KMS-11 (cell line): ENCODE results near the gene PCCB.
"Not testable (repeated sequence)": the region's sequence is repeated elsewhere in the genome, so short reads cannot be mapped to it uniquely, and the experiment has no call there.

Experiments used
- H2AFZ ChIP-seq: fragments of 200-600 bp; sonication (generic); 2 replicates; pipeline ENCODE4 v1.6.1; 2016; ENCODE audit warnings: antibody characterized with exemption, mixed run types, low read depth
- H3K27ac ChIP-seq: fragments of 200-600 bp; sonication (generic); 2 replicates; pipeline ENCODE4 v1.6.1; 2016; ENCODE audit warnings: mild to moderate bottlenecking, mixed run types
- H3K27me3 ChIP-seq: fragments of 200-600 bp; sonication (generic); 2 replicates; pipeline ENCODE4 v1.6.1; 2017; ENCODE audit warnings: mild to moderate bottlenecking, low read depth, mixed run types, moderate library complexity; ENCODE audit not compliant: insufficient read depth
- H3K36me3 ChIP-seq: fragments of 200-600 bp; sonication (generic); 2 replicates; pipeline ENCODE4 v1.6.1; 2017; ENCODE audit warnings: mild to moderate bottlenecking, mixed run types; ENCODE audit not compliant: insufficient read depth
- H3K4me1 ChIP-seq: fragments of 200-600 bp; sonication (generic); 2 replicates; pipeline ENCODE4 v1.6.1; 2016; ENCODE audit warnings: mild to moderate bottlenecking, low read depth, mixed run types; ENCODE audit not compliant: poor library complexity, severe bottlenecking
- H3K4me2 ChIP-seq: fragments of 200-600 bp; sonication (generic); 2 replicates; pipeline ENCODE4 v1.7.0; 2016; ENCODE audit warnings: mild to moderate bottlenecking, mixed run types
- H3K4me3 ChIP-seq: fragments of 200-600 bp; sonication (generic); IDR thresholded peaks from 2 replicates; pipeline ENCODE4 v1.6.1; 2017; ENCODE audit warnings: low read depth, low read length, mixed read lengths; ENCODE audit not compliant: insufficient read depth
- H3K79me2 ChIP-seq: fragments of 200-600 bp; sonication (generic); 2 replicates; pipeline ENCODE4 v1.6.1; 2016; ENCODE audit warnings: low read depth, mixed run types; ENCODE audit not compliant: insufficient read depth
- H3K9ac ChIP-seq: fragments of 200-600 bp; sonication (generic); 2 replicates; pipeline ENCODE4 v1.6.1; 2016; ENCODE audit warnings: mild to moderate bottlenecking, mixed run types
- H4K20me1 ChIP-seq: fragments of 200-600 bp; sonication (generic); 2 replicates; pipeline ENCODE4 v1.6.1; 2016; ENCODE audit warnings: mild to moderate bottlenecking, mixed run types; ENCODE audit not compliant: insufficient read depth
- TF ChIP-seq, protein P1 (sequence below): fragments of 200-600 bp; sonication (generic); conservative IDR thresholded peaks from 2 replicates; pipeline ENCODE4 v1.6.1; 2017; ENCODE audit warnings: low read depth, mild to moderate bottlenecking, antibody characterized with exemption, low read length, moderate library complexity, mixed read lengths

Gene PCCB

DNA sequence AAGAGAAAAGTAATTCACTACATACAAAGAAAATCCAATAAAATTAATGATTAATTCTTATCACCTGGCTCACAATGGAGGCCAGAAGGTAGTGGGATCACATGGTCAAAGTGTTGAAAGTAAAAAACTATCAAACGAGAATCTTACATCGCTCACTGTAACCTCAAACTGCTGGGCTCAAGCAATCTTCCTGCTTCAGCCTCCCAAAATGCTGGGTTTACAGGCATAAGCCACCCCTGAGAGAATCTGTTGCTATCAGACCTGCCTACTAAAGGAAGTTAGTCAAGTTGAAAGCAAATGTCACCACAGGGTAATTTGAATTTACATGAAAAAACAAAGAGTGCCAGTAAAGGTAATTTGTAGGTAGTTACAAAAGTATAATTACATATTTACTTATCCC is 103.3 kb downstream of the PCCB start:
- Histone ChIP-seq H3K4me2 (no peak overlapping the region), H3K79me2 (0 out of 2 replicates have a peak, but pooled peaks cover 4% of the 10 kb centered on the region), H3K4me1 (no peaks in the 10 kb centered on the region), H3K9ac (no peak overlapping the region), H3K27me3 (no peaks in the 10 kb centered on the region), H4K20me1 (no peaks in the 10 kb centered on the region), H2AFZ (no peak overlapping the region), H3K4me3 (no peak overlapping the region), H3K27ac (no peak overlapping the region), H3K36me3 (no peaks in the 10 kb centered on the region; the same call in 1 of the 2 replicates)
- TF ChIP-seq, protein P1, sequence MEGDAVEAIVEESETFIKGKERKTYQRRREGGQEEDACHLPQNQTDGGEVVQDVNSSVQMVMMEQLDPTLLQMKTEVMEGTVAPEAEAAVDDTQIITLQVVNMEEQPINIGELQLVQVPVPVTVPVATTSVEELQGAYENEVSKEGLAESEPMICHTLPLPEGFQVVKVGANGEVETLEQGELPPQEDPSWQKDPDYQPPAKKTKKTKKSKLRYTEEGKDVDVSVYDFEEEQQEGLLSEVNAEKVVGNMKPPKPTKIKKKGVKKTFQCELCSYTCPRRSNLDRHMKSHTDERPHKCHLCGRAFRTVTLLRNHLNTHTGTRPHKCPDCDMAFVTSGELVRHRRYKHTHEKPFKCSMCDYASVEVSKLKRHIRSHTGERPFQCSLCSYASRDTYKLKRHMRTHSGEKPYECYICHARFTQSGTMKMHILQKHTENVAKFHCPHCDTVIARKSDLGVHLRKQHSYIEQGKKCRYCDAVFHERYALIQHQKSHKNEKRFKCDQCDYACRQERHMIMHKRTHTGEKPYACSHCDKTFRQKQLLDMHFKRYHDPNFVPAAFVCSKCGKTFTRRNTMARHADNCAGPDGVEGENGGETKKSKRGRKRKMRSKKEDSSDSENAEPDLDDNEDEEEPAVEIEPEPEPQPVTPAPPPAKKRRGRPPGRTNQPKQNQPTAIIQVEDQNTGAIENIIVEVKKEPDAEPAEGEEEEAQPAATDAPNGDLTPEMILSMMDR: no peak

DNA sequence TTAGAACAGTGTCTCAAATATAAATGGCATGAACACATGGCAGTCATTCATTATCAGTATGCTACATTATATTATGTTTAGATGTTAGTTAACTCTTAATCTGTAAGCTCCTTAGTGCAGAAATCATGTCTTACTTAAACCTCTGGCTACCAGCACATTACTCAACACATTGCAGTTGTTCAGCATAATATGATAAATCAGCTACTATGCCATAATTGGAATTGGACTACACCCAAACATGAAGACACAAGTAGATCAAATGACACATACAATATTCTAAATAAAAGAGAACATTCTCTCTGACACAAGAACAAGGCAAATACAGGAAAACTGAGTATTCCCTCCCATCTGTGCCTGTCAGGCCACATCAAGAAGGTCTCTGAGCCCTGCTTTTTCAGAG is 116.1 kb downstream of the PCCB start:
- Histone ChIP-seq H3K9ac (no peak overlapping the region), H3K4me3 (no peak overlapping the region)
- TF ChIP-seq, protein P1: no peak

GRCh38 chr3:136375800-136376199 is 125.7 kb downstream of the PCCB start:
- not testable (repeated sequence) for H4K20me1 ChIP-seq, H3K79me2 ChIP-seq, H3K27ac ChIP-seq, H3K4me1 ChIP-seq, H3K4me2 ChIP-seq, H3K9ac ChIP-seq, H3K27me3 ChIP-seq, H3K36me3 ChIP-seq, H3K4me3 ChIP-seq, H2AFZ ChIP-seq

More for the DNA sequence above, 116.1 kb downstream of the PCCB start:
- Histone ChIP-seq H3K36me3 (no peaks in the 10 kb centered on the region), H4K20me1 (no peaks in the 10 kb centered on the region), H3K27ac (no peak overlapping the region), H2AFZ (no peak overlapping the region), H3K27me3 (no peaks in the 10 kb centered on the region), H3K4me1 (peaks cover 11% of the 10 kb centered on the region), H3K79me2 (no peaks in the 10 kb centered on the region), H3K4me2 (no peak overlapping the region)

GRCh38 chr3:136377508-136377907 is 127.4 kb downstream of the PCCB start:
- no peaks in the 10 kb centered on the region for H3K36me3 ChIP-seq
- H3K9ac ChIP-seq: no peak overlapping the region
- no peaks in the 10 kb centered on the region for H4K20me1 ChIP-seq
- TF ChIP-seq, protein P1: no peak
- no peaks in the 10 kb centered on the region for H3K4me1 ChIP-seq
- no peaks in the 10 kb centered on the region for H3K79me2 ChIP-seq
- H3K4me3 ChIP-seq: no peak overlapping the region
- H3K4me2 ChIP-seq: no peak overlapping the region
- no peak overlapping the region for H3K27ac ChIP-seq
- H2AFZ ChIP-seq: no peak overlapping the region
- no peaks in the 10 kb centered on the region for H3K27me3 ChIP-seq

DNA sequence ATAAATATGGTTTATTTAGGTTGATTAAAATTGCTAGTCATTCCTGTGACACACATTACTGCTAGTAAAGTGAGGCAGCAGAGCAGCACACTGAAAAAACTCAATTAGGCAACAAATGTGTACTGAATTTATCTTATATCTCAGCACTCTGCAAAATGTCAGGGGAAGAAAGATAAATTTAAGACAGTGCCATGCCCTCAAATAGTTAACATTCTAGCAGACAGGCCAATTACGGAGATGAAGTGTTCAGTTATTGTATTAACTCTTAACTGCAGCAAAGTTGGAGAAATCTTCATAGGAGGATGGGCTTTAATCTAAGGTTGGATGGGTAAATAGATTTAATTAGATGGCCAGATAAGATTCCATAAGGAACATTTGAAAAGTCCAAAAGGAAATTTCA is 127.9 kb downstream of the PCCB start:
- TF ChIP-seq, protein P1: no peak
- Histone ChIP-seq H3K79me2 (no peaks in the 10 kb centered on the region), H3K4me1 (no peaks in the 10 kb centered on the region), H3K36me3 (no peaks in the 10 kb centered on the region), H3K4me2 (no peak overlapping the region), H3K9ac (no peak overlapping the region), H3K27me3 (no peaks in the 10 kb centered on the region), H3K27ac (no peak overlapping the region), H4K20me1 (no peaks in the 10 kb centered on the region), H3K4me3 (no peak overlapping the region), H2AFZ (no peak overlapping the region)
